Germinal center (tissue), 1 donor: ENCODE data around the gene EXOSC6.
"Not testable (repeated sequence)": the region's sequence is repeated elsewhere in the genome, so short reads cannot be mapped to it uniquely, and the experiment has no call there.

Experiments
- DNase-seq: peaks from one replicate; pipeline ENCODE4 v3.0.0; 2012; ENCODE audit warnings: mixed read lengths, low spot score

Gene EXOSC6

DNA sequence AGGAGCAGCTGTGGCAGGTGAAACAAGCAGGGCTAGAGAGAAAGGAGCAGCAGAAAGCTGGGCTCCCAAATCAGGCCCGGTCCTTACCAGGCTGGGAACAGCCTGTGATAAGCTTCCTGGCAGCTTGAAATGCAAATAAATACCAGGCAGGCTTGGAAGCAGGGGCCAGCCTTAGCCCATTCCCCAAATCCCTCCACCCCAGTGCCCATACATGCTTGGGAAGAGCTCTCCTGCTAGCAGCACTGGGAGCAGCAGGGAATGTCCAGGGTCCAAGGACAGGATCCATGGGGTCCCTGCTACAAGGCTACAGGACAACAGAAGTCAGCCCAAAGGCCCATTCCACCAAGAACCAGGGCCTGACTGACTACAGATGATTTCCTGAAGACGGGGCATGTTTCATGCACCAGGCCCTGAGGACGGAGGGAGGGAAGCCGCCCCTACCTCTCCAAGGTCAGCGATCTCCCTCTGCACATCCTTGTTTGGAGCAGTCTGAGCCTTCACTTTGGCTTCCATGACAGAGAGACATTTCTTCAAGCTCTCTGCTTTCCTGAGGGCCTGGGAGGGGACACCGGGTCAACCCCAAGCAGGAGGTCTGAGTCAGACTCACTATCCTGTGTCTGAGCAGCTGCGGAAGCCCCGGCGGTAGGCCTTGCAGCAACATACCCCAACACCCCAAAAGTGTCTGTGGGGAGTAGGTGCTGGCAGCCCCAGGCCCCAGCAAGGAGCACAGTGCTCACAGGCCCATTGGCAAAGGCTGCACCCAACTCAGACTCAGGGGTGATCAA is 2.6 kb upstream of the EXOSC6 start:
- DNase-seq = no peak

DNA sequence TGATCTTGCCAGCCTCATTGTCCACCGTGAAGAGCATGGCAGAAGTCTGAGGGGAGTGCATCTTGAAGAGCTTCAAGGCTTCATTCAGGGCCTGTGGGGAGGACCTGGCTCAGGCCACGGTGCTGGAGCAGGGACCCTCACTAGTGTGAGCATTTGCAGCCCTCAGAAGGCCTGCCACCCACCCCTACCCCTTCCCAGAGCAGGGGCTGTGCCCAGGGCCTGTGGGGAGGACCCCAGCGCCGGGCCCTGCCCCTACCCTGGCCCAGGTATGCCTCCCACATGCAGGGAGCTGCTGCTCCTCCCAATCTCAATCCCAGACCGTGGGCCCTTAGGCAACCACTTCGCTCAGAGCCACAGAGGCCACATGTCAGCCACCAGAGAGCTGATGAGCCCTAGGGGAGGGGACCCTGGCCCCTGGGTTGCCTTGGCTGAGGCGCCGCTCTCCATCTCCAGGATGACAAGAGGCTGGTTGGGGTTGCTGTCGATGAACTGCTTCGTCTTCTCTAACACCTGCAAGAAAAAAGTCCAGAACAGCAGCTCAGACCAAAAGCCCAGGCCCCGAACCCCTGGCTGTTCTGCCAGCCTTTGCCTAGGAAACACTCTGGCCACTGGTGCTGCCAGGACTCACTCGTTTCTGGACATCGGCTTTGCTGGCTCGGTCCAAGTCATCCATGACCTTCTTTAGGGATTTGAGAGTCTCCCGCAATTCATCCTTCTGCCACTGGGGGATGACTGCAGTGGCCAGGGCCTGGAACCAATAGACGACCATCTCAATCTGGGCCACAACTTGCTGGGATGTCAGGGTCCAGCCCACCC is 1.8 kb upstream of the EXOSC6 start:
- DNase-seq = peak; percentile 27

DNA sequence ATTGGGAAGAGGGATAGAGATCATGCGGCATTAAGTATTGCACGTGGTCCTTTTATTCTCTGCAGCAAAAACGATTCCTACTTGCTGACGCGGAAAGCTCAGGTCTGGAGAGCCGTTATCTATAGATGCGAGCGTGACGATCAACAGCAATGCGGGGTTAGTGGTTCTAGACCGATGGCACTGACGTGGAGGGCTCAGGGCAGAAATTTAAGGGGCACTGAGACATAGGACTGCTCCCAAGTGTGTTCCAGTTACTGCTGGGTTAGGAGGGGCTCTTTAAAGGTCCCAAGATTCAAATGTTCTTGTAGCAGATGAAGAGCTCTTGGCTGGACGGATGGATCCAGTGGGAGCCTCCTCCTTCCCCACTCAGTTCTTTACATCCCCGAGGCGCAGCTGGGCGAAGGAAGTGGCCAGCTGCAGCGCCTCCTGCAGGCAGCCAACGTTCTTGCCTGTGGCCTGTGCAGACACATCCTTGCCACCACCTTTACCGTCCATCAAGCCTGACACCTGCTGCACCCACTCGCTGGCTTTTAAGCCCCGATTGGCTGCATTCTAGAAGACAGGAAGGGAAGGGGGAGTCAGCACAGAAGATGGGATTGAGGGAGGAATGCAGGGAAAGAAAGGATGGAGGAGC is 732 bp upstream of the EXOSC6 start:
- no peak for DNase-seq

DNA sequence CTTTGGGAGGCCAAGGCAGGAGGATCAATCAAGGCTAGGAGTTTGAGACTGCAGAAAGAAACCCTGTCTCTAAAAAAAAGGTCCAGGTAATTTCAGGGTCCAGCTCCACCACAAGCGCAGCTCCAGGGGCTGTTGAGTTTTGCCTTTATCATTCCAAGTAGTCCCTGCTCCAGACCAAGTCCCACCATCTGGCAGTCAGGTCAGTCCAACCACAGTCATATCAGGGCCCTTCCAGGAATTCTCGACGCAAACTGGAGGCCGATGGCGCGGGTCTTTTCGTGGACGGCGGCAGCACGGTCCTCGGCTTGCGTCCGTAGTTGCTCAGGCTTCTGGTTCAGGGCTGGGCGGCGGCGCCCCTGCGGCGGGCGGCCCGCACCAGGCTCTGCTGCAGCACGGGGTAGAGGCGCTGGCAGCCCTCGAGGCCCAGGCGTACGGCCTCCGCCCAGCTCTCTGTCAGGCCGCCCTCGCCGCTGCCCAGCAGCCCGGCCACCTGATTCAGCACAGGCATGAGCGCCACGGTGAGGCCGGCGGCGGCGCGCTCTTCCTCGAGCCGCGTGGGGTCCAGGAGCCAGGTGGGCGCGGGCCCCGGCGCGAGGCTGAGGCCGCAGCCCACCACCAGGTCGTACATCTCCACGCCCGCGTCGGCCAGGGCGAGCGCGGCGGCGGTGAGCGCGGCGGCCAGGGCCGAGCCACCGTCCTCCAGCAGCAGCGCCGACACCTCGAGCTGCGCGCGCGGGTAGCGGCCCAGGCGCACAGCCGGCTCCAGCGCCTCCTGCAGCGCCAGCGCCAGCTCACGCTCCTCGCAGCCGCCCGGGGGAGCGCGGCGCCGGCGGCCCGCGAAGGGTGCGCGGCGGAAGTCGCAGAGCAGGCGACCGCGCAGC is 752 bp downstream of the EXOSC6 start:
- no peak for DNase-seq

DNA sequence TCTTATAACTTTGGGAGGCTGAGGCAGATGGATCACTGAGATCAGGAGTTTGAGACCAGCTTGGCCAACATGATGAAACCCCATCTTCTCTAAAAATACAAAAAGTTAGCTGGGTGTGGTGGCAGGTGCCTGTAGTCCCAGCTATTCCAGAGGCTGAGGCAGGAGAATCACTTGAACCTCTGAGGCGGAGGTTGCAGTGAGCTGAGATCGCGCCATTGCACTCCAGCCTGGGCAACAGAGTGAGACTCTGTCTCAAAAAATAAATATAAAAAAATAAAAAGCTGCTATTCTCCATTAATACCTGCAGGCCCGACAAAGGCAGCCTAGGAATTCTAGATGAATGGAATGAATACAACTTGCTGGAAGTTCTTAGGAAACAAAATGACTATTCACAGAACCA is 2.0 kb downstream of the EXOSC6 start:
- DNase-seq = not testable (repeated sequence)

DNA sequence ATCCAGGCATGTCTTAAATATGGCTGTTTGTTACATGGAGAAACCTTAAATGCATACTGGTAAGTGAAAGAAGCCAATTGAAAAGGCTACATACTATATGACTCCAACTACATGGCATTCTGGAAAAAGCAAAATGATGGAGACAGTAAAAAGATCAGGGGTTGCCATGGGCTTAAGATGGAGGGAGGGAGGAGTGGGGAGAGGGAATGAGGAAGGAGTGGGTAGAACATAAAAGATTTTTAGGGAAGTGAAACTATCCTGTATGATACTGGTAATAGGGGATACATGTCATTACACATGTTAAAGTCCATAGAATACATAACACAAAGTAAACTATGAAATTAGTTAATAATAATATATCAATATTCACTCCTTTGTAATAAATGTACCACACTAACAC is 13.0 kb downstream of the EXOSC6 start:
- not testable (repeated sequence) for DNase-seq

DNA sequence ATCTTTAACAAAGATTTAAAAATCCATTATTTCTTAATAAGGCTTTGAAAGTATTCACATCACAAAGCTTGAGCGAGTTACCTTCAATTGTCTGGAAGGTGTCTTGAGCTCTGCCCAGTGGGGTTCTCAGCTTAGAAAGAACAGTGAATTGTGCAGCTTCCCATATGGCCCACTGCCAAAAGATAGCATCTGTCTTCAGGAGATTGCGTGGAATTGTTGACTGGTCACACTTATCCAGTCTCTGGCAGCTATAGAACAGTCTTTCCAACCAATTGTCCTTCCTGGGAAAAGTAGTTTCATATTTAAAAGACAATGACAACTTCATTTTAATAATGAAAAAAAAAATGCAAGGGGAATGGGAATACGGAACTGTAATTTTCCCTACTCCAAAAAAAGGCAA is 19.9 kb downstream of the EXOSC6 start:
- DNase-seq = not testable (repeated sequence)

DNA sequence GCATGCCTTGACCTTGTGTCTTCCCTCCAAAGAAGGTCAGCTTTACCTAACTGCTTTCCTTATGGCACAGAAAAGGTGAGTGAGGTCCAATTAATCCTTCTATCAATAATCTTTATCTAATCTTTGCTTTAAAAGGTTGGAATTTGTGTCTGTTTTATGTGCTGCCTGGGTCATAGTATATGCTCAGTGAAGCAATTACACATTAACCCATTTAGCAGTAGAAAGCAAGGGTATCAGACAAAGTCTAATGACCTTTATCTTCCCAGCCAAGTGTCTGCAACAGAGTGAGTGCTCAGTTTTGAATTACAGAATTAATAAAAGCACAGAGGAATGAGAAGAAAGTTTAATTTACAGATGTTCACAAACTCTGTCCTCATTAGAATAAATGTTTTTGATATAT is 25.7 kb downstream of the EXOSC6 start:
- not testable (repeated sequence) for DNase-seq

DNA sequence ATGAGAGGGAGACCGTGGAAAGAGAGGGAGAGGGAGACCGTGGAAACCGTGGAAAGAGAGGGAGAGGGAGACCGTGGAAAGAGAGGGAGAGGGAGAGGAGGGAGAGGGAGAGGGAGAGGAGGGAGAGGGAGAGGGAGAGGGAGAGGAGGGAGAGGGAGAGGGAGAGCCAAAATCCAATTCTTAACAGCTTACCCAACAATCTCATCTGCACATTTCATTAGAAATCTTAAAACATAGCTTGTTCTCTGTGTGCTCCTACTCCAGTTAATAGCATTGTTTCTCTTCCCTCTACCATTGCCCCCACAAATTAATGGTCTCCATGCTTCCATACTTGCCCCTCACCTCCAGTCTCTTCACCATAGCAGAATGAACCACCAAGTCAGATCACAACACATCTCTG is 26.3 kb downstream of the EXOSC6 start:
- not testable (repeated sequence) for DNase-seq

DNA sequence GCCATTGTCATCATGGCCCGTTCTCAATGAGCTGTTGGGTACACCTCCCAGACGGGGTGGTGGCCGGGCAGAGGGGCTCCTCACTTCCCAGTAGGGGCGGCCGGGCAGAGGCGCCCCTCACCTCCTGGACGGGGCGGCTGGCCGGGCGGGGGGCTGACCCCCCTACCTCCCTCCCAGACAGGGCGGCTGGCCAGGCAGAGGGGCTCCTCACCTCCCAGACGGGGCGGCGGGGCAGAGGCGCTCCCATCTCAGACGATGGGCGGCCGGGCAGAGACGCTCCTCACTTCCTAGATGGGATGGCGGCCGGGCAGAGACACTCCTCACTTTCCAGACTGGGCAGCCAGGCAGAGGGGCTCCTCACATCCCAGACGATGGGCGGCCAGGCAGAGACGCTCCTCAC is 27.1 kb downstream of the EXOSC6 start:
- not testable (repeated sequence) for DNase-seq

DNA sequence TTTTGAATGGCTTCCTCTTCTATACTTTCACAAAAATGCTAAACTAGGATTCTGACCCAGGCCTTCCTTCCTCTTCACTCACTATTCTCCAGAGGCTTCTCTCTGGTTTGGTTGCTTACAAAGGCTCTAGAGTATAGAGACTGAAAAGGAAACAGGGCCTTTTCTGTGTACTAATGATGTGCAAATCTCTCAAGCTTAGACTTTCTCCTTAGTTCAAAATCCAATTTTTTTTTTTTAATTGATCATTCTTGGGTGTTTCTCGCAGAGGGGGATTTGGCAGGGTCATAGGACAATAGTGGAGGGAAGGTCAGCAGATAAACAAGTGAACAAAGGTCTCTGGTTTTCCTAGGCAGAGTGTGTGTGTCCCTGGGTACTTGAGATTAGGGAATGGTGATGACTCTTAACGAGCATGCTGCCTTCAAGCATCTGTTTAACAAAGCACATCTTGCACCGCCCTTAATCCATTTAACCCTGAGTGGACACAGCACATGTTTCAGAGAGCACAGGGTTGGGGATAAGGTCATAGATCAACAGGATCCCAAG is 27.7 kb downstream of the EXOSC6 start:
- not testable (repeated sequence) for DNase-seq

DNA sequence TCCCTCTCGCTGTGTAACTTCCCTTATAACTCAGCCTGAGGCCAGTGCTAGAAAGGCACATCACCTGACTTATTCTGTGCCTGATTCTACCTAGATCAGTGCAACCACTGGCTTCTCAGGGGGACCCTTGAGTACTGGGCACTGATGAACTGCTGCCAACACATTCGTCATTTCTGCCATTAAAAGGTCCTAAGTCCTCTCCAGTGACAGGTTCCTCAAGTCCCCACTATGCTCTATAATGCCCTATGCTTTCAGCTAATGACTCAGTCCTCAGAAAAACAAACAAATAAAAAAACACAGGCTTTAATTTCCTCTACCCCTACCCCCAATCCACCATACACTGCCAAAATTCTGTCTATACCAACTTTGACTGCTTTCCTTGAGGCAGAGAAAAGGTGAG is 28.5 kb downstream of the EXOSC6 start:
- not testable (repeated sequence) for DNase-seq

DNA sequence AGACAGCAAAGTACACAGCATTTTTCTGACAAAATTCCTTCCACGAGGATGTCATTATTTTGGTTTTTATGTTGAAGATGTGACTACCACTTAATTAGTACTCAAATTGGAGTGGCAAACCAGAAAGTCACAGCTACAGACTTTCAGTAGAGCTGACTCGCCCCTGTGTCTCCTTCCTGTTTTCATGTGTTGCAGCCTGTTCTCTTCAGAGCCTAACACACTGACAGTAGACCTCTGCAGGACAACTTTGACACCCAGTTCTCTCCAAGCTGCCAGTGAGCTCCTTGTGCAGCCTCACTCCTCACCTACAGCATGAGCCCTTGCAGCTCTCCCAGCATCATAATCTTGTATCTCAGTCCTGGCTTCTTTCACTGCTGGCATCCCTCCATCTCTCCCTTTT is 29.2 kb downstream of the EXOSC6 start:
- not testable (repeated sequence) for DNase-seq

DNA sequence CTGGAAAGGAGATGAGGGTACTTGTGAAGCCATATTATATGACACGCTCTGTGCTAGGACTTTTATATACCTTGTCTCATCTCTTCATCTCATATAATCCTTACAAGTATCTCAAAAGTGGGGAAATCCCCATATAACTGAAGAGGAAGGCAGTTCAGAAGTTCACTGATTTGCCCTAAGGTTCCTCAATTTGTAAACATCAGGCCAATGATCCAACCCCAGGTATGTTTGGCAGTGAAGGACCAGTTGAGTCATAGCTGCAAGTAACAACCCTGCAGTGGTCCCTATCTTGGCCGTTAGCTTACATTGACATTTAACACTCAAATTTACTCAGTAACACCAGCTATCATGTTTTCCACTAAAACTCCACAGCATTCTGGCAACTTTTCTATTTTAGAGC is 33.2 kb downstream of the EXOSC6 start:
- not testable (repeated sequence) for DNase-seq

DNA sequence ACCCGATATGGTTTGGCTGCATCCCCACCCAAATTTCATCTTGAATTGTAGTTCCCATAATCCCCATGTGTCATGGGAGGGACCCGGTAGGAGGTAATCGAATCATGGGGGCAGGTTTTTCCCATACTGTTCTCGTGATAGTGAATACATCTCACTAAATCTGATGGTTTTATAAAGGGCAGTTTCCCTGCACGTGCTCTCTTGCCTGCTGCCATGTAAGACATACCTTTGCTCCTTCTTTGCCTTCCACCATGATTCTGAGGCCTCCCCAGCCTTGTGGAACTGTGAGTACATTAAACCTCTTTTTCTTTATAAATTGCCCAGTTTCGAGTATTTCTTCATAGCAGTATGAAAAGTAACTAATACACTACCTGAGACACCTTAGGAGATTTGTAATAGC is 45.4 kb downstream of the EXOSC6 start:
- not testable (repeated sequence) for DNase-seq

DNA sequence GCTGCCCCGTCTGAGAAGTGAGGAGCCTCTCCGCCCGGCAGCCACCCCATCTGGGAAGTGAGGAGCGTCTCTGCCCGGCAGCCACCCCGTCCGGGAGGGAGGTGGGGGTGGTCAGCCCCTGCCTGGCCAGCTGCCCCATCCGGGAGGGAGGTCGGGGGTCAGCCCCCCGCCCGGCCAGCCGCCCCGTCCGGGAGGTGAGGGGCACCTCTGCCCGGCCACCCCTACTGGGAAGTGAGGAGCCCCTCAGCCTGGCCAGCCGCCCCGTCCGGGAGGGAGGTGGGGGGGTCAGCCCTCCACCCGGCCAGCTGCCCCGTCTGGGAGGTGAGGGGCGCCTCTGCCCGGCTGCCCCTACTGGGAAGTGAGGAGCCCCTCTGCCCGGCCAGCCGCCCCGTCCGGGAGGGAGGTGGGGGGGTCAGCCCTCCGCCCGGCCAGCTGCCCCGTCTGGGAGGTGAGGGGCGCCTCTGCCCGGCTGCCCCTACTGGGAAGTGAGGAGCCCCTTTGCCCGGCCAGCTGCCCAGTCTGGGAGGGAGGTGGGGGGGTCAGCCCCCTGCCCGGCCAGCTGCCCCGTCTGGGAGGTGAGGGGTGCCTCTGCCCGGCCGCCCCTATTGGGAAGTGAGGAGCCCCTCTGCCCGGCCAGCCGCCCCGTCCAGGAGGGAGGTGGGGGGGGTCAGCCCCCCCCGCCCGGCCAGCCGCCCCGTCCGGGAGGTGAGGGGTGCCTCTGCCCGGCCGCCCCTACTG is 46.9 kb downstream of the EXOSC6 start:
- not testable (repeated sequence) for DNase-seq

DNA sequence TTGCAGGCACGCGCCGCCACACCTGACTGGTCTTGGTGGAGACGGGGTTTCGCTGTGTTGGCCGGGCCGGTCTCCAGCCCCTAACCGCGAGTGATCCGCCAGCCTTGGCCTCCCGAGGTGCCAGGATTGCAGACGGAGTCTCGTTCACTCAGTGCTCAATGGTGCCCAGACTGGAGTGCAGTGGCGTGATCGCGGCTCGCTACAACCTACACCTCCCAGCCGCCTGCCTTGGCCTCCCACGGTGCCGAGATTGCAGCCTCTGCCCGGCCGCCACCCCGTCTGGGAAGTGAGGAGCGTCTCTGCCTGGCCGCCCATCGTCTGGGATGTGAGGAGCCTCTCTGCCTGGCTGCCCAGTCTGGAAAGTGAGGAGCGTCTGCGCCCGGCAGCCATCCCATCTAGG is 47.7 kb downstream of the EXOSC6 start:
- not testable (repeated sequence) for DNase-seq

DNA sequence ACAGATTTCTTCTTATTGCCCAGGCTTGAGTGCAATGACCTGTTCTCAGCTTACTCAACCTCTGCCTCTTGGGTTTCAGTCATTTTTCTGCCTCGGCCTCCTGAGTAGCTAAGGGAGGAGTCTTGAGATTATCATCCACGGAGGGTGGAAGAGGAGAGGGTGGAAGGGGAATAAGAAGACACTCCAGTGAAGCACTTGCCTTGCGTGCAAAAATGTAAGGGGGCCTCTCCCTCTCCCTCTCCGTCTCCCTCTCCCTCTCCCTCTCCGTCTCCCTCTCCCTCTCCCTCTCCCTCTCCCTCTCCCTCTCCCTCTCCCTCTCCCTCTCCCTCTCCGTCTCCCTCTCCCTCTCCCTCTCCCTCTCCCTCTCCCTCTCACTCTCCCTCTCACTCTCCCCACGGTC is 48.2 kb downstream of the EXOSC6 start:
- DNase-seq = not testable (repeated sequence)

DNA sequence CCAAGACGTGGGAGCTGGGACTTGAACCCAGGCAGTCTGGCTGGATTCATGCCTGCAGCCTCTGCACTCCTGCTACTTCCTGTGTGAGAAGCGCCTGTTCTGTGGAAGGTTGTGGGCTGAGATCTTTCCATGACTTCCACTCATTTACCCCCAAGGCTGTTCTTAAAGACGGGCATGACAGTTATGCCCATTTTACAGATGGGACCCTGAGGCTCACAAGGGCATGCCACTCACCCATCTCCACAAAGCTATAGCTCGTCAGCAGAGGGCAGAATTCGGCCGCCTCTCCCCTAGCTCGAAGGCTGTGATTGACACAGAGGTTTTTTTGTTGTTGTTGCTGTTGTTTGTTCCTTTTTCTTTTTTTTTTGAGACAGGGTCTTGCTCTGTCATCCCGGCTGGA is 51.7 kb downstream of the EXOSC6 start:
- DNase-seq = not testable (repeated sequence)

DNA sequence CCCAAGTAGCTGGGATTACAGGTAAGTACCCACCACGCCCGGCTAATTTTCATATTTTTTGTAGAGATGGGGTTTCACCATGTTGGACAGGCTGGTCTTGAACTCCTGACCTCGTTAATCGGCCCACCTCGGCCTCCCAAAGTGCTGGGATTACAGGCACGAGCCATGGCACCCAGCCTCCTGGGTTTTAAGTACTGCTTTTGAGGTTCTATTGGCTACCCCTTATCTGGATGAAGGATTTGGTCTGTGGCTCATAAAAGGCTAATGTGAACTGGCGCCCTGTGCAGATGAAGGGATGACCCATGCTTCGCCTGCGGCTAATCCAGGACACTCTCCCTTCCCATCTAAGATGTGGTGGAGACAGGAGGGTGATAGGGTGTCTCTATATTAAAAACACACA is 52.6 kb downstream of the EXOSC6 start:
- DNase-seq = peak; percentile 0

DNA sequence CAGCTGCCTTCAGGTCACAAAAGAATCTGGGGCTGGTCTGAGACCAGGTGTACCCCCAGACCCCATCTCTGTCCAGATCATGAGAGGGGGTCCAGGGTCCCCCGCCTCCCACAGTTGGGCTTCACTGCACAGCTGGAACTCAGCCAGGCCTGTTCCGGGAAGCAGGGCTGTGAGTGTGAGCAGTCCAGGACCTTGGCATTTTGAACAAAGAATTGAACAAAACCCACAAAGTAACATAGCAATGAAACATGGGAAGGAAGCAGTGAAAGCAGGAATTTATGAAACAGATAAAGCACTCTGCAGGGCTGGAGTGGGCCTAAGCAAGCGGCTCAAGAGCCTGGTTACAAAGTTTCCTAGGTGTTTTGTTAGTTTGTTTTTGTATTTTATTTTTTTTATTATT is 53.1 kb downstream of the EXOSC6 start:
- not testable (repeated sequence) for DNase-seq
